Right renal pelvis (tissue), 4 donors: ENCODE measurements around the gene ICA1. TPM values are rescaled to one million over a fixed set of nuclear protein-coding genes. Genes with fewer than 3 reads are reported as not detected.
"Not testable (repeated sequence)": the region's sequence is repeated elsewhere in the genome, so short reads cannot be mapped to it uniquely, and the experiment has no call there.

ENCODE experiments used
- DNase-seq, 4 donors: peaks; one replicate each; pipeline ENCODE4 v3.0.0-alpha.2; 2013; ENCODE audit warnings: low read depth in 4 of 4, low spot score in 3 of 4, missing footprints in 1 of 4
- polyA plus RNA-seq, 4 donors: library from polyadenylated mRNA; unstranded; fragments of 120-200 nt; gene quantifications; one replicate each; pipeline ENCODE4 v1.2.1, GENCODE V29; 2013; ENCODE audit not compliant: insufficient read length in 4 of 4

Gene ICA1
- polyA plus RNA-seq, 4 donors = 19.9 to 30.3 (median 22.0) TPM

GRCh38 chr7:8111282-8111960 is 150.5 kb downstream of the ICA1 start:
- no peak for DNase-seq

GRCh38 chr7:8109196-8110022 is 152.6 kb downstream of the ICA1 start:
- no peak for DNase-seq

GRCh38 chr7:8105449-8106095 is 156.4 kb downstream of the ICA1 start:
- no peak for DNase-seq

GRCh38 chr7:8103282-8103681 is 158.7 kb downstream of the ICA1 start:
- DNase-seq = no peak

GRCh38 chr7:8101292-8101691 is 160.7 kb downstream of the ICA1 start:
- DNase-seq = not testable (repeated sequence)

GRCh38 chr7:8094164-8095140 is 167.5 kb downstream of the ICA1 start:
- no peak for DNase-seq

- DNase-seq = no peak
Observed at GRCh38 chr7:8092140-8092539, 169.8 kb downstream of the ICA1 start.

GRCh38 chr7:8089036-8089780 is 172.8 kb downstream of the ICA1 start:
- no peak for DNase-seq

- DNase-seq = no peak
Observed at GRCh38 chr7:8086239-8086638, 175.7 kb downstream of the ICA1 start.

GRCh38 chr7:8085420-8085819 is 176.5 kb downstream of the ICA1 start:
- DNase-seq = no peak

- DNase-seq = no peak
Observed at GRCh38 chr7:8084836-8085235, 177.1 kb downstream of the ICA1 start.

- no peak for DNase-seq
Observed at GRCh38 chr7:8082762-8083161, 179.2 kb downstream of the ICA1 start.

- no peak for DNase-seq
Observed at GRCh38 chr7:8078418-8078817, 183.5 kb downstream of the ICA1 start.

- DNase-seq = no peak
Observed at GRCh38 chr7:8070451-8071180, 191.4 kb downstream of the ICA1 start.

- DNase-seq = no peak
Observed at GRCh38 chr7:8068892-8069686, 192.9 kb downstream of the ICA1 start.

- no peak for DNase-seq
Observed at GRCh38 chr7:8065356-8065813, 196.6 kb downstream of the ICA1 start.

GRCh38 chr7:8064828-8065227 is 197.1 kb downstream of the ICA1 start:
- no peak for DNase-seq

- no peak for DNase-seq
Observed at GRCh38 chr7:8063706-8064297, 198.2 kb downstream of the ICA1 start.
